ENCODE data around the gene NKAIN2. TPM values are rescaled to one million over a fixed set of nuclear protein-coding genes. Genes with fewer than 3 reads are reported as not detected.

The NKAIN2 gene
- total RNA-seq, 1 experiment from 2014 or later: not detected

DNA sequence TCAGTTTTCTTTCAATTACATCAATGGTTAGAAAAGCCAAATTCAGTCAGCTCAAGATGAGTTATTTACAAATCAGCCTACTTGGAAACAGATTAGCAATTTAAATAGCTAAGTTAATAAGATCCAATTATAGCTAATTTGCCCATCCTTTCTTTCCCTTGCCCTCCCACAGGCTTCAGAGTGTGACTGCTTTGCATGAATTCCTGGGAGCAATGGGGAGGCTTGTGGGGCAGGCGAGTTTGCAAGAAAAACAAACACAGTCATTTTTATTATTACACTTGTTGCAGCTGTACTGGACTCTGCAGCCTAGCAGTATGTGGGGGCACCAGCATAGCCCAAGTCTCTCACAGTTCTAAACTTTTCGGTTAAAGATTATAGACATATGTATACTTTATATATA, 219.0 kb downstream of the NKAIN2 start:
- no peak overlapping the region for H3K27ac Mint-ChIP-seq (ENCODE audit: unreplicated experiment)
- TF ChIP-seq, protein P1, sequence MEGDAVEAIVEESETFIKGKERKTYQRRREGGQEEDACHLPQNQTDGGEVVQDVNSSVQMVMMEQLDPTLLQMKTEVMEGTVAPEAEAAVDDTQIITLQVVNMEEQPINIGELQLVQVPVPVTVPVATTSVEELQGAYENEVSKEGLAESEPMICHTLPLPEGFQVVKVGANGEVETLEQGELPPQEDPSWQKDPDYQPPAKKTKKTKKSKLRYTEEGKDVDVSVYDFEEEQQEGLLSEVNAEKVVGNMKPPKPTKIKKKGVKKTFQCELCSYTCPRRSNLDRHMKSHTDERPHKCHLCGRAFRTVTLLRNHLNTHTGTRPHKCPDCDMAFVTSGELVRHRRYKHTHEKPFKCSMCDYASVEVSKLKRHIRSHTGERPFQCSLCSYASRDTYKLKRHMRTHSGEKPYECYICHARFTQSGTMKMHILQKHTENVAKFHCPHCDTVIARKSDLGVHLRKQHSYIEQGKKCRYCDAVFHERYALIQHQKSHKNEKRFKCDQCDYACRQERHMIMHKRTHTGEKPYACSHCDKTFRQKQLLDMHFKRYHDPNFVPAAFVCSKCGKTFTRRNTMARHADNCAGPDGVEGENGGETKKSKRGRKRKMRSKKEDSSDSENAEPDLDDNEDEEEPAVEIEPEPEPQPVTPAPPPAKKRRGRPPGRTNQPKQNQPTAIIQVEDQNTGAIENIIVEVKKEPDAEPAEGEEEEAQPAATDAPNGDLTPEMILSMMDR (IDR thresholded peaks at IDR 0.05; ENCODE audit: unreplicated experiment): no peak
- H3K27me3 Mint-ChIP-seq (ENCODE audit: unreplicated experiment): no peaks in the 10 kb centered on the region
- intact Hi-C loops (cut with micrococcal nuclease; ENCODE audit: unreplicated experiment): no loop called here
- no peaks in the 10 kb centered on the region for H3K9me3 Mint-ChIP-seq (ENCODE audit: low read depth, unreplicated experiment)
- no peak overlapping the region for H3K4me3 Mint-ChIP-seq (ENCODE audit: low read depth, unreplicated experiment)
- no peaks in the 10 kb centered on the region for H3K4me1 Mint-ChIP-seq (ENCODE audit: low read depth, unreplicated experiment)
- CTCF ChIA-PET: no interaction called here
- no peak for DNase-seq
- BruUV-seq (replicated peaks): no TSS peak
- H3K36me3 Mint-ChIP-seq (ENCODE audit: insufficient read depth, unreplicated experiment): no peaks in the 10 kb centered on the region

GRCh38 chr6:124026694-124027093, 223.0 kb downstream of the NKAIN2 start:
- intact Hi-C loops (cut with micrococcal nuclease; ENCODE audit: unreplicated experiment): no loop called here
- H3K4me1 Mint-ChIP-seq (ENCODE audit: low read depth, unreplicated experiment): no peaks in the 10 kb centered on the region
- TF ChIP-seq, protein P1 (IDR thresholded peaks at IDR 0.05; ENCODE audit: unreplicated experiment): no peak
- CTCF ChIA-PET: interaction anchor here (0.7 kb wide), 1 partner anchor 33 kb away, joined by 6 read pairs; no protein-coding TSS in a partner anchor
- H3K4me3 Mint-ChIP-seq (ENCODE audit: low read depth, unreplicated experiment): no peak overlapping the region
- H3K9me3 Mint-ChIP-seq (ENCODE audit: low read depth, unreplicated experiment): no peaks in the 10 kb centered on the region
- no TSS peak for BruUV-seq (replicated peaks)
- H3K27ac Mint-ChIP-seq (ENCODE audit: unreplicated experiment): no peak overlapping the region
- no peak for DNase-seq
- H3K27me3 Mint-ChIP-seq (ENCODE audit: unreplicated experiment): no peaks in the 10 kb centered on the region
- no peaks in the 10 kb centered on the region for H3K36me3 Mint-ChIP-seq (ENCODE audit: insufficient read depth, unreplicated experiment)

- CTCF ChIA-PET: interaction anchor here (0.7 kb wide), 1 partner anchor 32 kb away, joined by 6 read pairs; no protein-coding TSS in a partner anchor
- no peaks in the 10 kb centered on the region for H3K36me3 Mint-ChIP-seq (ENCODE audit: insufficient read depth, unreplicated experiment)
- no peaks in the 10 kb centered on the region for H3K9me3 Mint-ChIP-seq (ENCODE audit: low read depth, unreplicated experiment)
- no peaks in the 10 kb centered on the region for H3K4me1 Mint-ChIP-seq (ENCODE audit: low read depth, unreplicated experiment)
- H3K27ac Mint-ChIP-seq (ENCODE audit: unreplicated experiment): no peak overlapping the region
- no peak overlapping the region for H3K4me3 Mint-ChIP-seq (ENCODE audit: low read depth, unreplicated experiment)
- no peaks in the 10 kb centered on the region for H3K27me3 Mint-ChIP-seq (ENCODE audit: unreplicated experiment)
- TF ChIP-seq, protein P1 (IDR thresholded peaks at IDR 0.05; ENCODE audit: unreplicated experiment): no peak
- no TSS peak for BruUV-seq (replicated peaks)
- intact Hi-C loops (cut with micrococcal nuclease; ENCODE audit: unreplicated experiment): no loop called here
- DNase-seq: no peak
These were observed 223.7 kb downstream of the NKAIN2 start for GRCh38 chr6:124027392-124027791.

DNA sequence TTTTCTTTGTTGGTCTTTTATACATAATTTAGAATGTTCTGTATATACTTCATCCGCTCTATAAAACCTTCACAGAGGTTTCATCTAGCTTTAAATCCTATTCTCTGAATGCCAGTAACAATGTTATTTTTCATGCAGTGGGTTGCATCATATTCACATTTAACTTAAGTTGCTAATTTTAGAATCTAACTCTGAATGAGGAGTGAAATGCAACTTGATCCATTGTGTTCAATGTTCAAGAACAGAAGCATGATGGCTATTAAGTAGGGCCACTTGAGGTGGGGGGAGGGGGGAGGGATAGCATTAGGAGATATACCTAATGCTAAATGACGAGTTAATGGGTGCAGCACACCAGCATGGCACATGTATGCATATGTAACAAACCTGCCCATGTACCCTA, 224.5 kb downstream of the NKAIN2 start:
- TF ChIP-seq, protein P1 (IDR thresholded peaks at IDR 0.05; ENCODE audit: unreplicated experiment): no peak
- Mint-ChIP-seq H3K9me3 (ENCODE audit: low read depth, unreplicated experiment) (no peaks in the 10 kb centered on the region), H3K27me3 (ENCODE audit: unreplicated experiment) (no peaks in the 10 kb centered on the region), H3K36me3 (ENCODE audit: insufficient read depth, unreplicated experiment) (no peaks in the 10 kb centered on the region), H3K27ac (ENCODE audit: unreplicated experiment) (no peak overlapping the region), H3K4me3 (ENCODE audit: low read depth, unreplicated experiment) (no peak overlapping the region), H3K4me1 (ENCODE audit: low read depth, unreplicated experiment) (no peaks in the 10 kb centered on the region)
- no TSS peak for BruUV-seq (replicated peaks)
- intact Hi-C loops (cut with micrococcal nuclease; ENCODE audit: unreplicated experiment): no loop called here
- no peak for DNase-seq
- CTCF ChIA-PET: no interaction called here

Data from Calu3 (cell line).